Peyer's patch (tissue), 4 donors: Measurements from ENCODE around the gene LPAR1.
"Not testable (repeated sequence)": the region's sequence is repeated elsewhere in the genome, so short reads cannot be mapped to it uniquely, and the experiment has no call there.

Experiments
- POLR2A ChIP-seq, 2 donors: fragments of 450-650 bp; IDR thresholded peaks; one replicate each; pipeline ENCODE4 v1.5.1; 2017; ENCODE audit warnings: antibody characterized with exemption in 2 of 2, mild to moderate bottlenecking in 2 of 2, moderate library complexity in 2 of 2
- TF ChIP-seq, protein P1 (sequence below), 6 experiments: fragments of 450-650 bp in 4 of 6; fragments of 200-600 bp in 2 of 6; sonication (generic) in 1 of 6; IDR thresholded peaks; one replicate each; pipeline ENCODE4 v1.5.1; 2017 to 2019; ENCODE audit warnings: antibody characterized with exemption in 6 of 6, mild to moderate bottlenecking in 3 of 6, moderate library complexity in 1 of 6

DNA sequence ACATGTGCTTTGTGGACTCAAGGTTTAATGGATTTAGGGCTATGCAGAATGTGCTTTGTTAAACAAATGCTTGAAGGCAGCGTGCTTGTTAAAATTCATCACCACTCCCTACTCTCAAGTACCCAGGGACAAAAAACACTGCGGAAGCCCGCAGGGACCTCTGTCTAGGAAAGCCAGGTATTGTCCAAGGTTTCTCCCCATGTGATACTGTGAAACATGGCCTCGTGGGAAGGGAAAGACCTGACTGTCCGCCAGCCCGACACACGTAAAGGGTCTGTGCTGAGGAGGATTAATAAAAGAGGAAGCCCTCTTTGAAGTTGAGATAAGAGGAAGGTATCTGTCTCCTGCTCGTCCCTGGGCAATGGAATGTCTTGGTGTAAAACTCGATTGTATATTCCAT lies 211.9 kb downstream of the LPAR1 start:
- TF ChIP-seq POLR2A (IDR thresholded peaks at IDR 0.05), result not testable (repeated sequence)
- TF ChIP-seq, protein P1, sequence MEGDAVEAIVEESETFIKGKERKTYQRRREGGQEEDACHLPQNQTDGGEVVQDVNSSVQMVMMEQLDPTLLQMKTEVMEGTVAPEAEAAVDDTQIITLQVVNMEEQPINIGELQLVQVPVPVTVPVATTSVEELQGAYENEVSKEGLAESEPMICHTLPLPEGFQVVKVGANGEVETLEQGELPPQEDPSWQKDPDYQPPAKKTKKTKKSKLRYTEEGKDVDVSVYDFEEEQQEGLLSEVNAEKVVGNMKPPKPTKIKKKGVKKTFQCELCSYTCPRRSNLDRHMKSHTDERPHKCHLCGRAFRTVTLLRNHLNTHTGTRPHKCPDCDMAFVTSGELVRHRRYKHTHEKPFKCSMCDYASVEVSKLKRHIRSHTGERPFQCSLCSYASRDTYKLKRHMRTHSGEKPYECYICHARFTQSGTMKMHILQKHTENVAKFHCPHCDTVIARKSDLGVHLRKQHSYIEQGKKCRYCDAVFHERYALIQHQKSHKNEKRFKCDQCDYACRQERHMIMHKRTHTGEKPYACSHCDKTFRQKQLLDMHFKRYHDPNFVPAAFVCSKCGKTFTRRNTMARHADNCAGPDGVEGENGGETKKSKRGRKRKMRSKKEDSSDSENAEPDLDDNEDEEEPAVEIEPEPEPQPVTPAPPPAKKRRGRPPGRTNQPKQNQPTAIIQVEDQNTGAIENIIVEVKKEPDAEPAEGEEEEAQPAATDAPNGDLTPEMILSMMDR (IDR thresholded peaks at IDR 0.05), result not testable (repeated sequence)
